Measurements from ENCODE around the gene CXCL14. TPM values are rescaled to one million over a fixed set of nuclear protein-coding genes. Genes with fewer than 3 reads are reported as not detected.

CXCL14 gene
- total and polyA plus RNA-seq, 2 of the 13 experiments (the other 11 are each of a cell fraction or from before 2014, with no cell fraction given) = not detected

Other genes with a start within 250 kb of the CXCL14 start
- gene MACROH2A1, start 179.8 kb downstream of the CXCL14 start, total RNA-seq (2016; rRNA removed; fragmentation: Illumina TruSeq; extraction: Trizol) = 141 and 158 TPM in 2 replicates
- gene MACROH2A1, start 179.8 kb downstream of the CXCL14 start, polyA plus RNA-seq (2011; rRNA removed) = 64.7 and 69.1 TPM in 2 replicates
- gene DCANP1, start 131.6 kb downstream of the CXCL14 start, total RNA-seq (2016; rRNA removed; fragmentation: Illumina TruSeq; extraction: Trizol) = not detected in 2 replicates
- not detected in 2 replicates for gene DCANP1, start 131.6 kb downstream of the CXCL14 start, polyA plus RNA-seq (2011; rRNA removed)
- not detected in 2 replicates for gene TIFAB, start 126.6 kb downstream of the CXCL14 start, total RNA-seq (2016; rRNA removed; fragmentation: Illumina TruSeq; extraction: Trizol)
- gene TIFAB, start 126.6 kb downstream of the CXCL14 start, polyA plus RNA-seq (2011; rRNA removed) = not detected in 2 replicates
- not detected in 2 replicates for gene NEUROG1, start 43.0 kb downstream of the CXCL14 start, total RNA-seq (2016; rRNA removed; fragmentation: Illumina TruSeq; extraction: Trizol)
- gene NEUROG1, start 43.0 kb downstream of the CXCL14 start, polyA plus RNA-seq (2011; rRNA removed) = not detected in 2 replicates

Measured in HepG2 (cell line).